ENCODE results near the gene RHOT2. TPM values are rescaled to one million over a fixed set of nuclear protein-coding genes. Genes with fewer than 3 reads are reported as not detected.

The RHOT2 gene
- polyA plus RNA-seq, 1 donor (not counting 4 experiments of a cell fraction or from before 2014, with no cell fraction given) = 58.7 TPM

DNA sequence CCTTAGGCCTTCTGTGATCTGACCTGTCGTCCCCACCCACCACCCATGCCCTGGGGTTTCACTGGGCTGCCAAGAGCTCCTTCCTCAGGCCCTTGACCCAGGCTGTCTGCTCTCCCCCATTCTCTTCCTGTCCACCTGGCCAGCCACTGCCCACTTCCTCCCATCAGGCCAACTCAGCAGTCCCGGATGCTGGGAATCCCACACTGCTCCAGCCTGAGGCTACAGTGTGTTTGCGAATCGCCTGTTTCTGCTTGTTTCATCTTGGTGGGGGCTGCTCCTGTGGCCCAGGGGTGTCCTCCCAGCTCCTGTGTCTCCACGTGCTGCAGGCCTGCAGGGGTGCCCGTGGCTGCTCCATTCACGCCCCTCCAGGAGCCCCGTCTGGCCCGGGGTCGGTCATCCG lies 46.1 kb downstream of the RHOT2 start:
- Histone ChIP-seq H2AFZ (ENCODE audit: control insufficient read depth, low read length) (no peak overlapping the region), H3K9me1 (ENCODE audit: control insufficient read depth, extremely low read depth, insufficient read depth, low read length) (no peaks in the 10 kb centered on the region), H3K4me3 (ENCODE audit: control insufficient read depth in 2 of 3, extremely low read depth in 1 of 3, insufficient read depth in 2 of 3, low read depth in 1 of 3, low read length in 3 of 3) (no peak overlapping the region), H3K36me3 (ENCODE audit: control insufficient read depth in 2 of 2, extremely low read depth in 1 of 2, insufficient read depth in 2 of 2, low read length in 2 of 2) (no peaks in the 10 kb centered on the region), H3K4me2 (ENCODE audit: control insufficient read depth, extremely low read depth, insufficient read depth, low read depth, low read length) (peak overlapping the region; percentile 37), H3K27ac (ENCODE audit: control insufficient read depth, insufficient read depth, low read length) (no peak overlapping the region), H3K27me3 (ENCODE audit: control insufficient read depth, extremely low read depth, insufficient read depth, low read length) (peaks cover 26% of the 10 kb centered on the region), H3K79me2 (ENCODE audit: control insufficient read depth, insufficient read depth, low read length) (peaks cover 8% of the 10 kb centered on the region), H4K20me1 (ENCODE audit: control insufficient read depth, extremely low read depth, insufficient read depth, low read length) (peaks cover 6% of the 10 kb centered on the region), H3K4me1 (ENCODE audit: control insufficient read depth, extremely low read depth, insufficient read depth, low read length) (peaks cover 20% of the 10 kb centered on the region), H3K9me3 (ENCODE audit: control insufficient read depth, low read depth, low read length) (no peaks in the 10 kb centered on the region), H3K9ac (ENCODE audit: control insufficient read depth, extremely low read depth, insufficient read depth, low read length) (no peak overlapping the region)
- TF ChIP-seq EZH2 (IDR thresholded peaks at IDR 0.05; ENCODE audit: low read length) (no peak), CTCF (optimal IDR thresholded peaks at IDR 0.05 in 1 of 3, IDR thresholded peaks at IDR 0.05 in 1 of 3, conservative IDR thresholded peaks at IDR 0.05 in 1 of 3; ENCODE audit: extremely low read depth in 1 of 3, insufficient read depth in 2 of 3, low read length in 3 of 3) (no peak)
- dilution Hi-C loops (cut with MboI; ENCODE audit: extremely low pct_ligation_motif_present, low sequenced_read_pairs) = no loop called here
- no peak for DNase-seq (ENCODE audit: low read depth, low spot score)
- no peak for FAIRE-seq

DNA sequence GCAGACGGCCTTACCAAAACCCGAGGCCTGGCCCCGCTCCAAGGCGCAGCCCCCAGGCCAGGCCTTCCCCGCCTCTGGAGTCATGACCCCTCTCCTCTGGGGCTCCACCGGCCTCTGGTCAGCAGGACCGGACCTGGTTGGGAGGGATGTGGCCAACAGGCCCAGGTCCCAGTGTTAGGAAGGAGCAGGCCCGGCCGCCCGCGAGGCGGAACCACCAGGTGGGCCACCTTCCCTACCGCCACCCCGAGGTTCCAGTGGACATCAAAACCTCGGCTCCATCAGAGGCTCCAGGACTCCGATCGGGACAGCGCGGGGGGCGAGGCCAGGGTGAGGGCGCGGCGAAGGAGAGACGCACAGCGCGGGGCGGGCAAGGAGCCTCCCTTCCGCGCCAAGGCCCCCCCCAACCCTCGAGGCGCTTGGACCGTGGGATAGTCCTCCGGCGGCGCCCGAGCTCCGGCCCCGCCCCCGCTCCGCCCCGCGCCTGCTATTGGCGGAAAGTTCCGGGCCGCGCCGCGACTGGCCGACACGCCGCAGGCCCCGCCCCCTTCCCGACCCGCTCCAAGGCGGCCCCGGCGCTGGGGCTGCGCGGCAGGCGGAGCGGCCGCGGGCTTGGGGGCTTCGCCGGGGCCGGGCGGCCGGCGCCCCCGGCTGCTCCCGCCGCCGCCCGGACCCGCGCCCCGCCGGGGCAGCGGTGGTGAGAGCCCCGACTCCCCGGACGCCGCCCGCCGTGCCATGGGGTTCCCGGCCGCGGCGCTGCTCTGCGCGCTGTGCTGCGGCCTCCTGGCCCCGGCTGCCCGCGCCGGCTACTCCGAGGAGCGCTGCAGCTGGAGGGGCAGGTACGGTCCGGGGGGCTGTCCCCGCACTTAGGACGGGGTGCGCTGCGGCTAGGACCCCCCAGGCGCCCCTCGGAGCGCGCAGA lies 46.9 kb downstream of the RHOT2 start, which contains the start of gene METRN:
TSS of gene METRN (plus strand) at position 561 of the 919 bp plus-strand sequence. CDS start at position 733, 172 bp downstream.
- Histone ChIP-seq H3K4me2 (ENCODE audit: control insufficient read depth, extremely low read depth, insufficient read depth, low read depth, low read length) (peak within 1 kb of the TSS; percentile 70), H3K9me1 (ENCODE audit: control insufficient read depth, extremely low read depth, insufficient read depth, low read length) (no peaks in the 10 kb centered on the region), H3K9me3 (ENCODE audit: control insufficient read depth, low read depth, low read length) (no peaks in the 10 kb centered on the region), H2AFZ (ENCODE audit: control insufficient read depth, low read length) (no peak within 1 kb of the TSS), H3K9ac (ENCODE audit: control insufficient read depth, extremely low read depth, insufficient read depth, low read length) (peak within 1 kb of the TSS; percentile 52), H3K4me3 (ENCODE audit: control insufficient read depth in 2 of 3, extremely low read depth in 1 of 3, insufficient read depth in 2 of 3, low read depth in 1 of 3, low read length in 3 of 3) (peak within 1 kb of the TSS; percentile 54 to 72 (median 54)), H3K36me3 (ENCODE audit: control insufficient read depth in 2 of 2, extremely low read depth in 1 of 2, insufficient read depth in 2 of 2, low read length in 2 of 2) (no peaks in the 10 kb centered on the region), H3K4me1 (ENCODE audit: control insufficient read depth, extremely low read depth, insufficient read depth, low read length) (peaks cover 24% of the 10 kb centered on the region), H4K20me1 (ENCODE audit: control insufficient read depth, extremely low read depth, insufficient read depth, low read length) (peaks cover 8% of the 10 kb centered on the region), H3K27ac (ENCODE audit: control insufficient read depth, insufficient read depth, low read length) (peak within 1 kb of the TSS; percentile 20), H3K27me3 (ENCODE audit: control insufficient read depth, extremely low read depth, insufficient read depth, low read length) (peaks cover 18% of the 10 kb centered on the region), H3K79me2 (ENCODE audit: control insufficient read depth, insufficient read depth, low read length) (peaks cover 8% of the 10 kb centered on the region)
- FAIRE-seq (no peak), DNase-seq (ENCODE audit: low read depth, low spot score) (no peak)
- dilution Hi-C loops (cut with MboI; ENCODE audit: extremely low pct_ligation_motif_present, low sequenced_read_pairs) = no loop called here
- TF ChIP-seq EZH2 (IDR thresholded peaks at IDR 0.05; ENCODE audit: low read length) (no peak), CTCF (optimal IDR thresholded peaks at IDR 0.05 in 1 of 3, IDR thresholded peaks at IDR 0.05 in 1 of 3, conservative IDR thresholded peaks at IDR 0.05 in 1 of 3; ENCODE audit: extremely low read depth in 1 of 3, insufficient read depth in 2 of 3, low read length in 3 of 3) (no peak)

All from keratinocyte (primary cell).